Measurements from ENCODE around the gene ACAD8. TPM values are rescaled to one million over a fixed set of nuclear protein-coding genes. Genes with fewer than 3 reads are reported as not detected.
A peak's percentile ranks its signal among the peaks of the same experiment; 100 is the strongest.
"Not testable (repeated sequence)": the region's sequence is repeated elsewhere in the genome, so short reads cannot be mapped to it uniquely, and the experiment has no call there.

ACAD8 gene
- total RNA-seq, 2 donors from 2014 or later = 39.4 to 46.1 TPM

- H3K4me1 ChIP-seq (replicated peaks) = peaks cover 2% of the 10 kb centered on the region
- no peak overlapping the region for H3K27ac ChIP-seq
- H3K9me3 ChIP-seq = no peaks in the 10 kb centered on the region
- intact Hi-C loops (cut with DNase I) = loop anchor here (5.0 kb wide), 1 partner anchor 323 kb away; no protein-coding TSS in a partner anchor
- H3K36me3 ChIP-seq = peaks cover 0 to 4% of the 10 kb centered on the region in 2 donors
- no peak for TF ChIP-seq POLR2A (IDR thresholded peaks at IDR 0.05)
- no peak for TF ChIP-seq POLR2AphosphoS5 (IDR thresholded peaks at IDR 0.05)
- no peak for TF ChIP-seq CTCF (IDR thresholded peaks at IDR 0.05)
- no peak for DNase-seq (ENCODE audit: low spot score)
- no peak overlapping the region for H3K4me3 ChIP-seq
- no peaks in the 10 kb centered on the region for H3K27me3 ChIP-seq (replicated peaks; ENCODE audit: insufficient read depth)
- WGBS = 93% methylated on average over 3 of the region's 3 CpGs
These were observed 3.1 kb upstream of the ACAD8 start for GRCh38 chr11:134250246-134250645.

GRCh38 chr11:134250675-134251074 is 2.7 kb upstream of the ACAD8 start:
- Histone ChIP-seq H3K9me3 (no peaks in the 10 kb centered on the region), H3K36me3 (peaks cover 0 to 4% of the 10 kb centered on the region in 2 donors), H3K4me3 (no peak overlapping the region), H3K27me3 (replicated peaks; ENCODE audit: insufficient read depth) (no peaks in the 10 kb centered on the region), H3K4me1 (replicated peaks) (peaks cover 2% of the 10 kb centered on the region), H3K27ac (no peak overlapping the region)
- 95% methylated on average over 2 of the region's 2 CpGs for WGBS
- DNase-seq (ENCODE audit: low spot score) = no peak
- TF ChIP-seq POLR2A (IDR thresholded peaks at IDR 0.05) (no peak), CTCF (IDR thresholded peaks at IDR 0.05) (no peak), POLR2AphosphoS5 (IDR thresholded peaks at IDR 0.05) (no peak)
- intact Hi-C loops (cut with DNase I) = loop anchor here (5.0 kb wide), 1 partner anchor 323 kb away; no protein-coding TSS in a partner anchor

GRCh38 chr11:134252346-134253187 is 801 bp upstream of the ACAD8 start:
- intact Hi-C loops (cut with DNase I) = loop anchor here (5.0 kb wide), 1 partner anchor 325 kb away; no protein-coding TSS in a partner anchor
- peak overlapping the region; percentile 51 to 78 for H3K27ac ChIP-seq
- WGBS = 1% methylated on average over 27 of the region's 27 CpGs
- H3K27me3 ChIP-seq (replicated peaks; ENCODE audit: insufficient read depth) = no peaks in the 10 kb centered on the region
- peak overlapping the region; percentile 88 to 89 for H3K4me3 ChIP-seq
- peaks cover 0 to 4% of the 10 kb centered on the region in 2 donors for H3K36me3 ChIP-seq
- no peak for DNase-seq (ENCODE audit: low spot score)
- peaks cover 2% of the 10 kb centered on the region for H3K4me1 ChIP-seq (replicated peaks)
- H3K9me3 ChIP-seq = no peaks in the 10 kb centered on the region
- TF ChIP-seq CTCF (IDR thresholded peaks at IDR 0.05) = no peak
- no peak for TF ChIP-seq POLR2A (IDR thresholded peaks at IDR 0.05)
- TF ChIP-seq POLR2AphosphoS5 (IDR thresholded peaks at IDR 0.05) = no peak

GRCh38 chr11:134254433-134255183 is 1.2 kb downstream of the ACAD8 start:
- no peak for DNase-seq (ENCODE audit: low spot score)
- 71% methylated on average over 3 of the region's 3 CpGs for WGBS
- Histone ChIP-seq H3K27me3 (replicated peaks; ENCODE audit: insufficient read depth) (no peaks in the 10 kb centered on the region), H3K4me3 (peak overlapping the region in 1 of 2 donors; percentile 88), H3K27ac (peak overlapping the region in 1 of 2 donors; percentile 78), H3K36me3 (no peaks in the 10 kb centered on the region), H3K4me1 (replicated peaks) (peaks cover 2% of the 10 kb centered on the region), H3K9me3 (no peaks in the 10 kb centered on the region)
- TF ChIP-seq CTCF (IDR thresholded peaks at IDR 0.05) (no peak), POLR2A (IDR thresholded peaks at IDR 0.05) (no peak), POLR2AphosphoS5 (IDR thresholded peaks at IDR 0.05) (no peak)
- intact Hi-C loops (cut with DNase I) = loop anchor here (5.0 kb wide), 1 partner anchor 327 kb away; no protein-coding TSS in a partner anchor

- H3K9me3 ChIP-seq; H3K36me3 ChIP-seq; DNase-seq (ENCODE audit: low spot score); H3K4me3 ChIP-seq; H3K27ac ChIP-seq; H3K4me1 ChIP-seq (replicated peaks); intact Hi-C loops (cut with DNase I); H3K27me3 ChIP-seq (replicated peaks; ENCODE audit: insufficient read depth): not testable (repeated sequence)
- 97% methylated on average over 5 of the region's 5 CpGs for WGBS
These were observed 1.8 kb downstream of the ACAD8 start for GRCh38 chr11:134255184-134255561.
